ENCODE measurements around the gene CLCN5. TPM values are rescaled to one million over a fixed set of nuclear protein-coding genes. Genes with fewer than 3 reads are reported as not detected.
A peak's percentile ranks its signal among the peaks of the same experiment; 100 is the strongest.

The CLCN5 gene
- total and polyA plus RNA-seq, 2 experiments from 2014 or later, result 11.0 to 50.6 TPM

GRCh38 chrX:49878128-49878833, 44.1 kb upstream of the CLCN5 start:
- H3K27me3 ChIP-seq, result no peaks in the 10 kb centered on the region
- no peaks in the 10 kb centered on the region for H3K9me3 ChIP-seq (ENCODE audit: low read depth)
- peak overlapping the region; percentile 79 for H3K4me2 ChIP-seq
- H3K4me3 ChIP-seq, result peak overlapping the region; percentile 1
- H3K4me1 ChIP-seq (ENCODE audit: insufficient read depth), result peaks cover 11% of the 10 kb centered on the region
- no peak for DNase-seq (ENCODE audit: low spot score)
- TF ChIP-seq CTCF (IDR thresholded peaks at IDR 0.05; ENCODE audit: poor library complexity) (no peak), EZH2phosphoT487 (IDR thresholded peaks at IDR 0.05; ENCODE audit: low read depth, severe bottlenecking, unreplicated experiment) (no peak), EZH2 (IDR thresholded peaks at IDR 0.05; ENCODE audit: borderline replicate concordance) (no peak)
- peak overlapping the region; percentile 90 for H3K27ac ChIP-seq
- peaks cover 17% of the 10 kb centered on the region for H3K79me2 ChIP-seq
- H2AFZ ChIP-seq, result peak overlapping the region; percentile 76
- WGBS (ENCODE audit: low lambda C conversion rate, missing lambda C conversion rate), result 50% methylated on average over 27 of the region's 28 CpGs
- H3K9me2 ChIP-seq (replicated peaks; ENCODE audit: insufficient read depth), result no peaks in the 10 kb centered on the region
- no peaks in the 10 kb centered on the region for H3K36me3 ChIP-seq (replicated peaks; ENCODE audit: insufficient read depth, low read depth)
- no peaks in the 10 kb centered on the region for H4K20me1 ChIP-seq (ENCODE audit: insufficient read depth, poor library complexity, severe bottlenecking)

GRCh38 chrX:49878834-49879655, 43.4 kb upstream of the CLCN5 start, which contains the start of gene USP27X:
TSS of gene USP27X (plus strand) at chrX:49879484. CDS start at chrX:49880308, 824 bp downstream.
- Histone ChIP-seq H3K9me3 (ENCODE audit: low read depth) (no peaks in the 10 kb centered on the region), H3K36me3 (replicated peaks; ENCODE audit: insufficient read depth, low read depth) (no peaks in the 10 kb centered on the region), H3K4me2 (peak within 1 kb of the TSS; percentile 79), H3K27me3 (no peaks in the 10 kb centered on the region), H3K9me2 (replicated peaks; ENCODE audit: insufficient read depth) (no peaks in the 10 kb centered on the region), H3K4me1 (ENCODE audit: insufficient read depth) (peaks cover 11% of the 10 kb centered on the region), H3K4me3 (peak within 1 kb of the TSS; percentile 1), H2AFZ (peak within 1 kb of the TSS; percentile 76), H3K27ac (peak within 1 kb of the TSS; percentile 90), H4K20me1 (ENCODE audit: insufficient read depth, poor library complexity, severe bottlenecking) (no peaks in the 10 kb centered on the region), H3K79me2 (peaks cover 17% of the 10 kb centered on the region)
- 50% methylated on average over 45 of the region's 60 CpGs for WGBS (ENCODE audit: low lambda C conversion rate, missing lambda C conversion rate)
- TF ChIP-seq EZH2 (IDR thresholded peaks at IDR 0.05; ENCODE audit: borderline replicate concordance), result no peak
- TF ChIP-seq CTCF (IDR thresholded peaks at IDR 0.05; ENCODE audit: poor library complexity), result peak; percentile 56
- peak; percentile 88 for DNase-seq (ENCODE audit: low spot score)

GRCh38 chrX:49879656-49880277, 42.6 kb upstream of the CLCN5 start:
- Histone ChIP-seq H3K9me3 (ENCODE audit: low read depth) (no peaks in the 10 kb centered on the region), H3K4me2 (peak overlapping the region; percentile 79), H3K27ac (peak overlapping the region; percentile 90), H3K4me1 (ENCODE audit: insufficient read depth) (peaks cover 11% of the 10 kb centered on the region), H3K9me2 (replicated peaks; ENCODE audit: insufficient read depth) (no peaks in the 10 kb centered on the region), H3K27me3 (no peaks in the 10 kb centered on the region), H4K20me1 (ENCODE audit: insufficient read depth, poor library complexity, severe bottlenecking) (no peaks in the 10 kb centered on the region), H3K36me3 (replicated peaks; ENCODE audit: insufficient read depth, low read depth) (no peaks in the 10 kb centered on the region), H3K4me3 (peak overlapping the region; percentile 1), H3K79me2 (peaks cover 17% of the 10 kb centered on the region), H2AFZ (peak overlapping the region; percentile 22)
- TF ChIP-seq EZH2phosphoT487 (IDR thresholded peaks at IDR 0.05; ENCODE audit: low read depth, severe bottlenecking, unreplicated experiment) (no peak), EZH2 (IDR thresholded peaks at IDR 0.05; ENCODE audit: borderline replicate concordance) (no peak), CTCF (IDR thresholded peaks at IDR 0.05; ENCODE audit: poor library complexity) (no peak)
- WGBS (ENCODE audit: low lambda C conversion rate, missing lambda C conversion rate), result 41% methylated on average over 13 of the region's 55 CpGs
- no peak for DNase-seq (ENCODE audit: low spot score)
